Fibroblast of skin of back (primary cell): ENCODE measurements around the gene KCNF1. TPM values are rescaled to one million over a fixed set of nuclear protein-coding genes. Genes with fewer than 3 reads are reported as not detected.

Source experiments
- DNase-seq: peaks from one replicate; pipeline ENCODE4 v3.0.0-alpha.2; 2013
- polyA plus RNA-seq, 2 experiments: library from polyadenylated mRNA; unstranded; fragments of 120-200 nt; gene quantifications; one replicate each; pipeline ENCODE4 v1.2.1, GENCODE V29; 2013; ENCODE audit not compliant: insufficient read length in 2 of 2

KCNF1 gene
- 0.11 TPM for polyA plus RNA-seq (2013, experiment 1 of 2; ENCODE audit: insufficient read length)
- polyA plus RNA-seq (2013, experiment 2 of 2; ENCODE audit: insufficient read length), result not detected

- peak; percentile 67 for DNase-seq
Observed at GRCh38 chr2:10911291-10912075, at the start of gene KCNF1. Gene KCNF1, plus strand, starts transcription at chr2:10911934. Its CDS starts 493 bp downstream, at chr2:10912427.

GRCh38 chr2:10862330-10862729 lies 49.4 kb upstream of the KCNF1 start:
- no peak for DNase-seq

GRCh38 chr2:10863047-10863446 lies 48.7 kb upstream of the KCNF1 start:
- DNase-seq, result no peak

- DNase-seq, result no peak
Observed at GRCh38 chr2:10863837-10864236, 47.9 kb upstream of the KCNF1 start.

GRCh38 chr2:10864251-10864650 lies 47.5 kb upstream of the KCNF1 start:
- DNase-seq, result no peak

GRCh38 chr2:10864861-10865636 lies 46.7 kb upstream of the KCNF1 start:
- no peak for DNase-seq

- no peak for DNase-seq
Observed at GRCh38 chr2:10865841-10866240, 45.9 kb upstream of the KCNF1 start.

- DNase-seq, result no peak
Observed at GRCh38 chr2:10867692-10868420, 43.9 kb upstream of the KCNF1 start.

GRCh38 chr2:10868465-10869314 lies 43.0 kb upstream of the KCNF1 start:
- peak; percentile 47 for DNase-seq

- DNase-seq, result no peak
Observed at GRCh38 chr2:10871978-10872377, 39.8 kb upstream of the KCNF1 start.

GRCh38 chr2:10873171-10873570 lies 38.6 kb upstream of the KCNF1 start:
- DNase-seq, result no peak

- DNase-seq, result peak; percentile 18
Observed at GRCh38 chr2:10873790-10874437, 37.8 kb upstream of the KCNF1 start.

- DNase-seq, result no peak
Observed at GRCh38 chr2:10875126-10875525, 36.6 kb upstream of the KCNF1 start.

GRCh38 chr2:10876394-10876793 lies 35.3 kb upstream of the KCNF1 start:
- DNase-seq, result no peak

- no peak for DNase-seq
Observed at GRCh38 chr2:10876963-10877362, 34.8 kb upstream of the KCNF1 start.

GRCh38 chr2:10877651-10878111 lies 34.1 kb upstream of the KCNF1 start:
- no peak for DNase-seq

- DNase-seq, result no peak
Observed at GRCh38 chr2:10878268-10878915, 33.3 kb upstream of the KCNF1 start.

GRCh38 chr2:10879159-10879558 lies 32.6 kb upstream of the KCNF1 start:
- DNase-seq, result no peak

GRCh38 chr2:10879624-10880585 lies 31.8 kb upstream of the KCNF1 start:
- DNase-seq, result no peak
